ENCODE results near the gene UQCC2. TPM values are rescaled to one million over a fixed set of nuclear protein-coding genes. Genes with fewer than 3 reads are reported as not detected.
A peak's percentile ranks its signal among the peaks of the same experiment; 100 is the strongest.

Gene UQCC2
- total RNA-seq, 1 experiment from 2014 or later = 71.2 TPM

DNA sequence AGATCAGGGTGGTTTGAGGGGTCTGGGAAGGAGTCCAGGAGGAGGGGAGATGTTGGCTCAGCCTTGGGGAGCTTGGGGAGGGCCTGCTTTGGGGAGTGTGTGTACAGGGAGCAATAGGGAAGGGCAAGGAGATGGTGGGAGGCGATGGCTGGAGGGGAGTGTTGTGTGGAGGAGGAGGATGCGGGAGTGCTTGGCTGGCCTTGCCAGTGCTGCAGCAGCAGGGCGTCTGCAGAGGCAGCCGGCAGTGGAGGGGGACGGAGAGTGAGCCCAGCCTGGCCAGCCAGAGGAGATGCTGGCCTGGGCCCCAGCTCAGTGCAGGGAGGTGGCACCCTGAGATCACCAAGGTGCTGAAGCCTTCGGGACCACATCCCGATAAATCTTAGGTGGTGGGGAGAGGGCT, 31.3 kb upstream of the UQCC2 start:
- TF ChIP-seq CTCF (conservative IDR thresholded peaks at IDR 0.05) (no peak), EZH2 (IDR thresholded peaks at IDR 0.05; ENCODE audit: low read depth) (no peak)
- H3K4me2 ChIP-seq = no peak overlapping the region
- no peaks in the 10 kb centered on the region for H4K20me1 ChIP-seq (ENCODE audit: insufficient read depth)
- no peaks in the 10 kb centered on the region for H3K27me3 ChIP-seq (ENCODE audit: insufficient read depth, low read depth)
- no peak overlapping the region for H3K27ac ChIP-seq
- no peak overlapping the region for H3K4me3 ChIP-seq
- BruUV-seq (replicated peaks) = no TSS peak
- no peaks in the 10 kb centered on the region for H3K36me3 ChIP-seq (ENCODE audit: low read depth)
- no peak overlapping the region for H2AFZ ChIP-seq
- ChIA-PET CTCF (interaction anchor here (0.5 kb wide), 1 partner anchor 32 kb away, joined by 4 read pairs; the partner anchor contains the start of gene UQCC2), POLR2A (ENCODE audit: unreplicated experiment) (no interaction called here)
- no peaks in the 10 kb centered on the region for H3K9me2 ChIP-seq (ENCODE audit: insufficient read depth)
- peaks cover 20% of the 10 kb centered on the region; the same call in 1 of the 2 replicates for H3F3A ChIP-seq (ENCODE audit: insufficient read depth, low read depth)
- no peaks in the 10 kb centered on the region for H3K9me3 ChIP-seq (ENCODE audit: insufficient read depth, low read depth)
- H3K79me2 ChIP-seq (ENCODE audit: low read depth) = no peaks in the 10 kb centered on the region
- no peak for DNase-seq
- peaks cover 47% of the 10 kb centered on the region for H3K4me1 ChIP-seq (replicated peaks; ENCODE audit: insufficient read depth)
- intact Hi-C loops (cut with micrococcal nuclease; ENCODE audit: unreplicated experiment) = no loop called here

GRCh38 chr6:33742092-33742491, 30.6 kb upstream of the UQCC2 start:
- H4K20me1 ChIP-seq (ENCODE audit: insufficient read depth) = no peaks in the 10 kb centered on the region
- TF ChIP-seq CTCF (conservative IDR thresholded peaks at IDR 0.05) (no peak), EZH2 (IDR thresholded peaks at IDR 0.05; ENCODE audit: low read depth) (no peak)
- H3K27ac ChIP-seq = no peak overlapping the region
- no peaks in the 10 kb centered on the region for H3K79me2 ChIP-seq (ENCODE audit: low read depth)
- H3K27me3 ChIP-seq (ENCODE audit: insufficient read depth, low read depth) = no peaks in the 10 kb centered on the region
- peaks cover 20% of the 10 kb centered on the region; the same call in 1 of the 2 replicates for H3F3A ChIP-seq (ENCODE audit: insufficient read depth, low read depth)
- H3K4me3 ChIP-seq = no peak overlapping the region
- CTCF ChIA-PET = interaction anchor here (0.7 kb wide), 2 partner anchors 414 to 618 kb away, joined by 4 to 7 read pairs; no protein-coding TSS in a partner anchor
- intact Hi-C loops (cut with micrococcal nuclease; ENCODE audit: unreplicated experiment) = no loop called here
- H2AFZ ChIP-seq = no peak overlapping the region
- POLR2A ChIA-PET (ENCODE audit: unreplicated experiment) = no interaction called here
- H3K36me3 ChIP-seq (ENCODE audit: low read depth) = no peaks in the 10 kb centered on the region
- no peak overlapping the region for H3K4me2 ChIP-seq
- no peak for DNase-seq
- peaks cover 47% of the 10 kb centered on the region for H3K4me1 ChIP-seq (replicated peaks; ENCODE audit: insufficient read depth)
- H3K9me3 ChIP-seq (ENCODE audit: insufficient read depth, low read depth) = no peaks in the 10 kb centered on the region
- no TSS peak for BruUV-seq (replicated peaks)
- H3K9me2 ChIP-seq (ENCODE audit: insufficient read depth) = no peaks in the 10 kb centered on the region

DNA sequence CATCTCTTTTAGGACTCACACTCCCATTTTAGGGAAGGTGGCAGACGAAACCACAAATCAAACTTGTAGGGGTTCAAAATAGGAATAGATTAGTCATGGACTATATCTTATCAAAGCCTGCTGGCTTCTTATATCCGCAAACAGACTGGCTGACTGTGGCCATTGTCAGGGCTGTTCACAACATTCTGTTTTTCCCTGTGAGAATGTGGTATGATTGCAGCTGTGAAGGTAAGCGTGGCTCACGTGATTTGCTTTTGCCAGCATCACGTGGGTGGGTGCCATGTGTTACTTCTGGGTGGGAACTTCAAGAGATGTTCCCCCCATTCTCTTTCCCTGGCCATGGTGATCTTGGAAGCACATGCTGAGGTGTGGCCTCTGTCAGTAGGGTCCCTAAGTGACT, 29.3 kb upstream of the UQCC2 start:
- ChIA-PET POLR2A (ENCODE audit: unreplicated experiment) (interaction anchor here (0.6 kb wide), 1 partner anchor 1106 kb away, joined by 4 read pairs; no protein-coding TSS in a partner anchor), CTCF (no interaction called here)
- TF ChIP-seq CTCF (conservative IDR thresholded peaks at IDR 0.05) = no peak
- no peak for TF ChIP-seq EZH2 (IDR thresholded peaks at IDR 0.05; ENCODE audit: low read depth)
- Histone ChIP-seq H3K27me3 (ENCODE audit: insufficient read depth, low read depth) (no peaks in the 10 kb centered on the region), H2AFZ (0 out of 2 replicates have a peak overlapping the region, but pooled peaks have one; percentile 10), H3K4me2 (peak overlapping the region; percentile 44), H3K79me2 (ENCODE audit: low read depth) (no peaks in the 10 kb centered on the region), H4K20me1 (ENCODE audit: insufficient read depth) (no peaks in the 10 kb centered on the region), H3K4me3 (no peak overlapping the region), H3K4me1 (replicated peaks; ENCODE audit: insufficient read depth) (peaks cover 47% of the 10 kb centered on the region), H3K36me3 (ENCODE audit: low read depth) (no peaks in the 10 kb centered on the region), H3K27ac (peak overlapping the region; percentile 71), H3F3A (ENCODE audit: insufficient read depth, low read depth) (peaks cover 20% of the 10 kb centered on the region; the same call in 1 of the 2 replicates), H3K9me2 (ENCODE audit: insufficient read depth) (no peaks in the 10 kb centered on the region), H3K9me3 (ENCODE audit: insufficient read depth, low read depth) (no peaks in the 10 kb centered on the region)
- DNase-seq = no peak
- intact Hi-C loops (cut with micrococcal nuclease; ENCODE audit: unreplicated experiment) = no loop called here
- BruUV-seq (replicated peaks) = no TSS peak

All from PC-9 (cell line).